ENCODE data around the gene DAPK1.
"Not testable (repeated sequence)": the region's sequence is repeated elsewhere in the genome, so short reads cannot be mapped to it uniquely, and the experiment has no call there.

DAPK1 gene

DNA sequence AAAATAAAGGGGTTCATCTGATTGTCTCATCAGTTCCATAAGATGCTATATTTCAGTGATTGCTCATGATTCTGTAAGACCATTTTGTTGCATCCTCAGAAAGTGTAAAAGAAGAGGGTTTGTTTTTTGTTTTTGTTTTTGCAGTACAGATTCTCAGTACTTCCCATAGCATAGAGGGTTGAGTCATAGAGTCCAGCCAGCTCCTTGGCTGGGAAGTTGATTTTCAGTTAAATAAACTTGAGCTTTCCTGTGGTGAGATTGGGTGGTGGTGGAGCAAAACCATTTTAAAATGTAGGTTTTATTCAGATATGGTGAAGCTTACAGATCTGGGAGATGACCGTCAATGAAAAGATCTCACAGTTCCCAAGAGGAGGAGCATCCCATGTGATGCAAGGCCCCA lies 48.2 kb downstream of the DAPK1 start:
- H3K27ac ChIP-seq = no peak overlapping the region
- no peak for TF ChIP-seq ZFX (IDR thresholded peaks at IDR 0.05; ENCODE audit: borderline replicate concordance)
- TF ChIP-seq, protein P1, sequence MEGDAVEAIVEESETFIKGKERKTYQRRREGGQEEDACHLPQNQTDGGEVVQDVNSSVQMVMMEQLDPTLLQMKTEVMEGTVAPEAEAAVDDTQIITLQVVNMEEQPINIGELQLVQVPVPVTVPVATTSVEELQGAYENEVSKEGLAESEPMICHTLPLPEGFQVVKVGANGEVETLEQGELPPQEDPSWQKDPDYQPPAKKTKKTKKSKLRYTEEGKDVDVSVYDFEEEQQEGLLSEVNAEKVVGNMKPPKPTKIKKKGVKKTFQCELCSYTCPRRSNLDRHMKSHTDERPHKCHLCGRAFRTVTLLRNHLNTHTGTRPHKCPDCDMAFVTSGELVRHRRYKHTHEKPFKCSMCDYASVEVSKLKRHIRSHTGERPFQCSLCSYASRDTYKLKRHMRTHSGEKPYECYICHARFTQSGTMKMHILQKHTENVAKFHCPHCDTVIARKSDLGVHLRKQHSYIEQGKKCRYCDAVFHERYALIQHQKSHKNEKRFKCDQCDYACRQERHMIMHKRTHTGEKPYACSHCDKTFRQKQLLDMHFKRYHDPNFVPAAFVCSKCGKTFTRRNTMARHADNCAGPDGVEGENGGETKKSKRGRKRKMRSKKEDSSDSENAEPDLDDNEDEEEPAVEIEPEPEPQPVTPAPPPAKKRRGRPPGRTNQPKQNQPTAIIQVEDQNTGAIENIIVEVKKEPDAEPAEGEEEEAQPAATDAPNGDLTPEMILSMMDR (IDR thresholded peaks at IDR 0.05) = no peak

DNA sequence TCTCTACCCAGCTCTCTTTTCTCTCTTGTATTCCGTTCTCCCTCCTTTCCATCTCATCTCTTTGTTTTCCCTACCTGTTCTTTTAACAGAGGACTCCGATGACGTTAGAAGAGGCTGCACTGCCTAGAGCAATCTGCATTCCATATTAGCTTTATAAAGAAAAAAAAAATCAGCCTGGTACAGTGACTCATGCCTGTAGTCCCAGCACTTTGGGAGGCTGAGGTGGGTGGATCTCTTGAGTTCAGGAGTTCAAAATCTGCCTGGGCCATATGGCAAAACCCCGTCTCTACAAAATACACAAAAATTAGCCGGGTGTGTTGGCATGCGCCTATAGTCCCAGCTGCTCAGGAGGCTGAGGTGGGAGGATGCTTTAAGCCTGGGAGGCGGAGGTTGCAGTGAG lies 49.0 kb downstream of the DAPK1 start:
- TF ChIP-seq, protein P1 (IDR thresholded peaks at IDR 0.05) = no peak
- TF ChIP-seq ZFX (IDR thresholded peaks at IDR 0.05; ENCODE audit: borderline replicate concordance) = no peak
- no peak overlapping the region for H3K27ac ChIP-seq

DNA sequence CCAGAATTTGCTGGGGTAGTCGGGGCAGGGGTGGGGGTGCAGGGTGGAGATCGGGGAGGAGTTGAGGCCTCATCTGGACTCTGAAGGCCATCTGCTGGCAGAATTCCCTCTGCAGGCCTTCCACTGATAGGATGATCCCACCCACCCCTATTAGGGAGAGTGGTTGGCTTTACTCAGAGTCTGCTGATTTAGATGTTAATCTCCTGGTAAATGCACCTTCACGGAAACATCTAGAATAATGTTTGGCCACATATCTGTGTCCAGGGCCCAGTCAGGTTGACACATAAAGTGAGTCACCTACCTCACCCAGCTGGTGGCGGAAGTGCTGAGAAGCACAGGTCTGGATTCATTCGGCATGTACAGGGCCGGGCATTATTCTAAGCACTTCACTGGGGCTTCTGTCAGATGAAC lies 50.0 kb downstream of the DAPK1 start:
- no peak overlapping the region for H3K27ac ChIP-seq
- no peak for TF ChIP-seq ZFX (IDR thresholded peaks at IDR 0.05; ENCODE audit: borderline replicate concordance)

DNA sequence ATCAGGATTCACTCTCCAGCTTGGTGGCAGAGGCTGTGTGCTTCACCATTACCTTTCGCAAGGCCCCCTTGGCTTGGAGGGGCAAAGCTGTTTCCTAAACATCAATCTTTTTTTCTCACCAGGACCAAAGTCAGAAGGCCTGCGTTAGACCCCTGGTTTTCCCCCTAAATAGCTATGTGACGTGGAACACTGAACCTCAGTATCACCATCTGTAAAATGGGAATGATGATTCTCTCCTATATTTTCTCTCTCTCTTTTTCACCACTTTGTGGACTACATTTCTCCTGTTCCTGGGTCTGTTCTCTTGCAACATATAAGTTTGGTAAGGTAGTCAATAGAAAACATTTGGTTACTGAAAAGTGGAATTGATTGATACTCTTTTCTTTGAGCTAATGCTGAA lies 50.5 kb downstream of the DAPK1 start:
- TF ChIP-seq, protein P1 (IDR thresholded peaks at IDR 0.05) = no peak
- TF ChIP-seq ZFX (IDR thresholded peaks at IDR 0.05; ENCODE audit: borderline replicate concordance) = no peak

DNA sequence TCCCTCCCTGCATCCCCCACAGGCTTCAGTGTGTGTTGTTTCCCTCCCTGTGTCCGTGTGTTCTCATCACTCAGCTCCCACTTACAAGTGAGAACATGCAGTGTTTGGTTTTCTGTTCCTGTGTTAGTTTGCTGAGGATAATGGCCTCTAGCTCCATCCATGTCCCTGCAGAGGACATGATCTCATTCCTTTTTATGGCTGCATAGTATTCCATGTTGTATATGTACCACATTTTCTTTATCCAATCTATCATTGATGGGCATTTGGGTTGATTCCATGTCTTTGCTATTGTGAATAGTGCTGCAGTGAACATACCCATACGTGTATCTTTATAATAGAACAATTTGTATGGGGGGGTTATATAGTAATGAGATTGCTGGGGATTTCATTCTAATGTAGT lies 51.4 kb downstream of the DAPK1 start:
- H3K27ac ChIP-seq = not testable (repeated sequence)

More for the DNA sequence above, 50.5 kb downstream of the DAPK1 start:
- no peak overlapping the region for H3K27ac ChIP-seq

DNA sequence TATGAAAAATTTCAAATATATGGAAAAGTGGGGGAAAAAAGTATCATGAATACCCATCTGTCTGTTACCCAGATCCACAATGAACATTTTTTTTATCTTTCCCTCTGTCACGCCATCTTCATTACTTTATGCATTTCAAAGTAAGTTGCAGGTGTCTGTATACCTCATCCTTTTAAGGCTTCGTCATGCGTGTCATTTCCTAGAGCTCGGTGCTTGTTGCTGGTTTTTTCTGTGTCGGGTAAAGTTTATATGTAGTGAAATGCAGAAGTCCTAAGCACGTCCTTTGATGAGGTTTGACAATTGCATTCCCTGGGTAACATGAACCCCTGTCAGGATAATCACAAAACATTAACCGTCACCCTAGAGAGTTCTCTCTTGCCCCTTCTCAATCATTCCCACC lies 52.1 kb downstream of the DAPK1 start:
- no peak for TF ChIP-seq ZFX (IDR thresholded peaks at IDR 0.05; ENCODE audit: borderline replicate concordance)
- TF ChIP-seq, protein P1 (IDR thresholded peaks at IDR 0.05) = no peak
- no peak overlapping the region for H3K27ac ChIP-seq

DNA sequence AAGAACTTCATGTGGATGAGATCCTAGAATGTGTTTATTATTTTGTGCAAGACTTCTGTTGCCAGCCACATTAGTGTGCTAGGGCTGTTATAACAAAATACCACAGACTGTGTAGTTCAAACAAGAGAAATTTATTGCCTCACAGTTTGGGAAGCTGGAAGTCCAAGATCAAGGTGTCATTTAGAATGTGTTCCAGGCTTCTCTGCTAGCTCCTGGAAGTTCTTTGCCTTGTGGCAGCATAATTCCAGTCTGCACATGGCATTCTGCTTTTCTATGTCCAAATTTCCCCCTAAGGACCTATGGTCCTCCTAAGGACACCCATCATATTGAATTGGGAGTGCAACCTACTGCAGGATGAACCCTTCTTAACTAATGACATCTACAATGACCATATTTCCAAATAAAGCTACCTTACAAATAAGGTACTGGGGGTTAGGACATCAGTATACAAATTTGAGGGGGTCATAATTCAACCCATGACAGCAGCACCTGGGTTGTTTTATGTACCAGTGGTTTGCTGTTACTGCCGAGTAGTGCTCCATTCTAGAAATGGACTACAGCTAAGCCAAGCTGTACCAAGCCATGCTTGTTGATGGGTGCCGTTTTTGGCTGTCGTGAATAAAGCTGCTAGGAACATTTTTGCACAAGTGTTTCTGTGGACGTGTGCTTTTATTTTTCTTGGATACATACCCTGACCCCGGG lies 52.7 kb downstream of the DAPK1 start:
- no peak overlapping the region for H3K27ac ChIP-seq
- no peak for TF ChIP-seq ZFX (IDR thresholded peaks at IDR 0.05; ENCODE audit: borderline replicate concordance)
- TF ChIP-seq, protein P1 (IDR thresholded peaks at IDR 0.05) = no peak

DNA sequence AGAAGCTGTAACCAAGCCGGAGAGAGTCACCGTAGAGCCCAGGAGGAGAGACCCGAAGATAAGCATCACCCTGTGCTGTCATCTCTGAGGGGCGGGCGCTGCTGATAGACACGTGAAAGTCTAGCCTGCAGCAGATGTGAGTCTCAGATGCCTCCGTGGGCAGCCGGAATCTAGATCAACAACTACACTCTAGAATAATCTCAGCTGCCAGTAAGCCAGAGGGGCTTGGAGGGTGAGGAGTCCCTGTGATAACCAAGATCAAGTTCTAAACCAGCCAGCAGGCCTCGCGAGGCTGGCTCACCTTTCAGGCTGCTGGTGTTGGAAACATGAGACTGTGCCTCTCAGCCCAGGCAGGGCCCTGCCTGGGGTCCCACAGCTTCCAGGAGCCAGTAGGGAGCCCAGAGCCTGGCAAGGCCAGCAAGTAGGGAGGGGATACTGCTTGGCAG lies 54.1 kb downstream of the DAPK1 start:
- no peak overlapping the region for H3K27ac ChIP-seq
- no peak for TF ChIP-seq ZFX (IDR thresholded peaks at IDR 0.05; ENCODE audit: borderline replicate concordance)
- TF ChIP-seq, protein P1 (IDR thresholded peaks at IDR 0.05) = no peak

Data from 22Rv1 (cell line).